WERI-Rb-1 (cell line): ENCODE measurements around the gene ANKFN1.

Experiments used
- DNase-seq: peaks from one replicate; pipeline ENCODE4 v3.0.0-alpha.2; 2020
- H3K27ac ChIP-seq: fragments of 250-450 bp; sonication (Bioruptor Pico); 2 replicates; pipeline ENCODE4 v1.5.1; 2020; ENCODE audit warnings: mild to moderate bottlenecking, moderate library complexity
- H3K27me3 ChIP-seq: fragments of 250-450 bp; sonication (Bioruptor Pico); 2 replicates; pipeline ENCODE4 v1.5.1; 2021; ENCODE audit warnings: mild to moderate bottlenecking, low read depth, moderate library complexity; ENCODE audit not compliant: insufficient read depth, severe bottlenecking
- H3K36me3 ChIP-seq: fragments of 250-450 bp; sonication (Bioruptor Pico); 2 replicates; pipeline ENCODE4 v1.5.1; 2020; ENCODE audit warnings: mild to moderate bottlenecking, moderate library complexity
- H3K4me3 ChIP-seq: 2 replicates; pipeline ENCODE4 v1.5.1; 2011; ENCODE audit warnings: low read depth, mild to moderate bottlenecking, control low read depth, low read length
- H3K9me3 ChIP-seq: fragments of 250-450 bp; sonication (Bioruptor Pico); 2 replicates; pipeline ENCODE4 v1.5.1; 2021; ENCODE audit warnings: mild to moderate bottlenecking, moderate library complexity; ENCODE audit not compliant: severe bottlenecking
- CTCF ChIP-seq: IDR thresholded peaks from 2 replicates; pipeline ENCODE4 v1.5.1; 2011; ENCODE audit warnings: low read depth, mild to moderate bottlenecking, control low read depth, inconsistent platforms, low read length

Gene ANKFN1

DNA sequence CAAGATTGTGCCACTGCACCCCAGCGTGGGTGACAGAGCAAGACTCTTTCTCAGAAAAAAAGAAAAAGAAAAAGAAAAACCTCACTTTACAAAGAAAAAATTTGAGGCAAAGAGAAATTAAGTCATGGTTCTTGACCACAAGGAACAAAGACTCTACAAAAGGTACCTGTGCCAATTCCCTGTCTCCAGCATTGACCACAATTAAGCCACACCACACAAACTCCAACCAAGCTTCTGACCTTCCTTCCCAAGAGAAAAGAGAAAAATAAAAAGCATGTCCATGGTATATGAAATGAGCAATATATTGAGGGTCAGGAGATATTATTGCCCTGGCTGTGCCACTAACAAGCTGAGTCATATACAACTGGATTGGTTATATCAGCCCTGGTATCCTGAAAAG, 293.9 kb downstream of the ANKFN1 start:
- DNase-seq = no peak
- TF ChIP-seq CTCF = no peak
- H3K27ac ChIP-seq = no peak overlapping the region
- peaks cover 6% of the 10 kb centered on the region for H3K27me3 ChIP-seq
- H3K9me3 ChIP-seq = no peaks in the 10 kb centered on the region
- H3K4me3 ChIP-seq = no peak overlapping the region
- H3K36me3 ChIP-seq = no peaks in the 10 kb centered on the region

- H3K27ac ChIP-seq = no peak overlapping the region
- H3K36me3 ChIP-seq = no peaks in the 10 kb centered on the region
- H3K9me3 ChIP-seq = no peaks in the 10 kb centered on the region
- H3K27me3 ChIP-seq = peaks cover 3% of the 10 kb centered on the region
- H3K4me3 ChIP-seq = no peak overlapping the region
- DNase-seq = no peak
- no peak for TF ChIP-seq CTCF
Observed at GRCh38 chr17:56448371-56448770, 295.1 kb downstream of the ANKFN1 start.

DNA sequence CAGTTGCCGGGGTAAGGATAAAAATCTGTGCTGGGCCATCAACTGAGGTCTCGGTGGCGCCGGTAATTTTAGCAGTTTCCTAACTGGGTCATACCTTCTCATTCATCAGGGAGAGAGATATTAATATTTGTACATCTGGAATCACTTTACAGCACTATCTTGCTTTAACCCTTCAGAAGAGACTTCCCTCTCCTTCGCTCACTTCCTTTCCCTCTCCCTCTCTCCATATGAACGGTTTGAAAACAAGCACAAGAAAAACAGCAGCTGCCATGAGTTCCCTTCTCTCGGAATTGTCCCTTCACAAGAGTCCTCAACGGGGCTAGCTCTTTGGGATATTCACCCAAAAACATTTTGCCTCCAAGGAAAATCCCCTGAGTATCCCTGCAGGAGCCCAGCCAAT, 295.9 kb downstream of the ANKFN1 start:
- H3K9me3 ChIP-seq = no peaks in the 10 kb centered on the region
- H3K36me3 ChIP-seq = no peaks in the 10 kb centered on the region
- no peak overlapping the region for H3K27ac ChIP-seq
- no peak overlapping the region for H3K4me3 ChIP-seq
- no peak for DNase-seq
- TF ChIP-seq CTCF = no peak
- H3K27me3 ChIP-seq = peaks cover 6% of the 10 kb centered on the region

DNA sequence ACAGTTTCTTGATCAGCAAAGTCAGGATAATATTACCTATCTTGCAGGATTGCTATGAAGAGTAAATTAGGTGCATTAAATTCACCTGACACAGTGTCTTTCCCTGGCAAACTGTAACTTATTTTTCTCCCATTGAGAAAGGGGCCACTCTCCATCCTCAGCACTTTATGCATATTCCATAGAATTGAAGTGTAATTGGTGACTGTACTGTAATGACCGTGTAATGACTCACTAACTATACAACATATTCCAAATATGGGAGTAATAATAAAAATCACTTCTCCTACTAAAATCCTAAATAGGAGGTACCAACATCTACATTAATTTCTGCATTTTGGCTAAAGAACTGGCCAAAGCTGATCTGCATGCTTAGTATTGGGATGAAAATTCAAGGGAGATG, 298.4 kb downstream of the ANKFN1 start:
- DNase-seq = no peak
- TF ChIP-seq CTCF = no peak
- Histone ChIP-seq H3K36me3 (no peaks in the 10 kb centered on the region), H3K27ac (no peak overlapping the region), H3K4me3 (no peak overlapping the region), H3K27me3 (peaks cover 6% of the 10 kb centered on the region), H3K9me3 (no peaks in the 10 kb centered on the region)

DNA sequence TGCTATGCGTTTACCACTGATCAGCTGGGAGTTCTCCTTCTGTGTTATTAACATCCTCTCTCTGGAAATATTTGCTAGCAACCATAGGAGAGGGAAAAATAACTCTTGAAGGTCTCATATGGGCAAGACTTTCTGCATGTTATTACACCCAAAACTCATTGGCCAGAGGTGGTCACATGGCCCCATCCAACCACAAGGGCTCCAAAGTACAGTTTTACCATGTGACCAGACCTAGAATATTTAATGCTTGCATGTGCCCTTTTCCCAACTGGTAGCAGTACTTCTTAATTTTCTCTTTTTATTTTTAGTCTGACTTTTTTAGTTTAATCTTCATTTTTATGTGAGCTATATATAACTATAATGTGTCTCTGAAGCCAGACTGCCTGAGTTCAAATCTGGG, 299.2 kb downstream of the ANKFN1 start:
- no peak overlapping the region for H3K27ac ChIP-seq
- no peak for TF ChIP-seq CTCF
- no peak overlapping the region for H3K4me3 ChIP-seq
- no peak for DNase-seq
- H3K9me3 ChIP-seq = no peaks in the 10 kb centered on the region
- H3K27me3 ChIP-seq = peaks cover 8% of the 10 kb centered on the region
- no peaks in the 10 kb centered on the region for H3K36me3 ChIP-seq

GRCh38 chr17:56457501-56457900, 304.2 kb downstream of the ANKFN1 start:
- Histone ChIP-seq H3K27me3 (peaks cover 16% of the 10 kb centered on the region), H3K36me3 (no peaks in the 10 kb centered on the region), H3K4me3 (no peak overlapping the region), H3K9me3 (no peaks in the 10 kb centered on the region), H3K27ac (no peak overlapping the region)
- no peak for DNase-seq
- no peak for TF ChIP-seq CTCF
